ENCODE measurements around the gene TSPAN2. TPM values are rescaled to one million over a fixed set of nuclear protein-coding genes. Genes with fewer than 3 reads are reported as not detected.

TSPAN2 gene
- polyA plus RNA-seq, 1 of the 3 experiments (the other 2 are of a cell fraction), result 0.23 TPM

DNA sequence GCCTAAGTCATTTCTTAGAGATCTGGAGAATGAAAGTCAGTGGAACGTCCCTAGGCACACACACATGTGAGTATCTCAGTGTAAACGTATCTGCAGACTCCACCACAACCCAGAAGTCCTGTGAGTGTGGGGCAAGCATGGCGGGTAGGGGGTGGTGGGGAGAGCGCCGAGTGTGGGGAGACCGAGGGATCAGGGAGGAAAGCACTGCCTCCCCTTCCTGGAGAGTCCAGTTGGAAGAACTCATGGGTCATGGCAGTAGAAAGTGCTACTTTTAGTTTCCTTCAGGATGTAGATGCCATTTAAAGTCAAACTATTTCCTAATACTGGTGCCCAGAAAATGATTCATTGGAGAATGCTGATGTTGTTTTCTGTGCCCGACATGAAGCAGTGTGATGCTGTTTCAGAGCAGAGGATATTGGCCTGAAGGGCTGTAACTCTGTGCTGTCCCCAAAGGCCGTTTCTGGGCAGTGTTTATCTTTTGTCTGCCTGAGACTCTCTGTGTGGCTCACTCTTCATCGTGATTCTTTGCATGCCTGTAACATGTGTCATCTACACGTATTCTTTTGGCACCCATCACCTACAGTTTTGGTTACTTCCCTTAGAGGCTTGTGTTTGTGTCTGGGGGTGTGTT, 45.7 kb upstream of the TSPAN2 start (continued):
- TF ChIP-seq, protein P1, sequence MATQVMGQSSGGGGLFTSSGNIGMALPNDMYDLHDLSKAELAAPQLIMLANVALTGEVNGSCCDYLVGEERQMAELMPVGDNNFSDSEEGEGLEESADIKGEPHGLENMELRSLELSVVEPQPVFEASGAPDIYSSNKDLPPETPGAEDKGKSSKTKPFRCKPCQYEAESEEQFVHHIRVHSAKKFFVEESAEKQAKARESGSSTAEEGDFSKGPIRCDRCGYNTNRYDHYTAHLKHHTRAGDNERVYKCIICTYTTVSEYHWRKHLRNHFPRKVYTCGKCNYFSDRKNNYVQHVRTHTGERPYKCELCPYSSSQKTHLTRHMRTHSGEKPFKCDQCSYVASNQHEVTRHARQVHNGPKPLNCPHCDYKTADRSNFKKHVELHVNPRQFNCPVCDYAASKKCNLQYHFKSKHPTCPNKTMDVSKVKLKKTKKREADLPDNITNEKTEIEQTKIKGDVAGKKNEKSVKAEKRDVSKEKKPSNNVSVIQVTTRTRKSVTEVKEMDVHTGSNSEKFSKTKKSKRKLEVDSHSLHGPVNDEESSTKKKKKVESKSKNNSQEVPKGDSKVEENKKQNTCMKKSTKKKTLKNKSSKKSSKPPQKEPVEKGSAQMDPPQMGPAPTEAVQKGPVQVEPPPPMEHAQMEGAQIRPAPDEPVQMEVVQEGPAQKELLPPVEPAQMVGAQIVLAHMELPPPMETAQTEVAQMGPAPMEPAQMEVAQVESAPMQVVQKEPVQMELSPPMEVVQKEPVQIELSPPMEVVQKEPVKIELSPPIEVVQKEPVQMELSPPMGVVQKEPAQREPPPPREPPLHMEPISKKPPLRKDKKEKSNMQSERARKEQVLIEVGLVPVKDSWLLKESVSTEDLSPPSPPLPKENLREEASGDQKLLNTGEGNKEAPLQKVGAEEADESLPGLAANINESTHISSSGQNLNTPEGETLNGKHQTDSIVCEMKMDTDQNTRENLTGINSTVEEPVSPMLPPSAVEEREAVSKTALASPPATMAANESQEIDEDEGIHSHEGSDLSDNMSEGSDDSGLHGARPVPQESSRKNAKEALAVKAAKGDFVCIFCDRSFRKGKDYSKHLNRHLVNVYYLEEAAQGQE (IDR thresholded peaks at IDR 0.05; ENCODE audit: low read depth, low read length), result no peak
- TF ChIP-seq RXRA (IDR thresholded peaks at IDR 0.05; ENCODE audit: borderline replicate concordance, low read depth) (no peak), SMC3 (IDR thresholded peaks at IDR 0.05; ENCODE audit: low read depth, low read length) (no peak), FOSL2 (IDR thresholded peaks at IDR 0.05; ENCODE audit: borderline replicate concordance, low read depth) (peak; percentile 57), MXI1 (IDR thresholded peaks at IDR 0.05; ENCODE audit: low read depth, low read length) (no peak), NRF1 (IDR thresholded peaks at IDR 0.05; ENCODE audit: low read depth, low read length) (no peak), SIN3A (IDR thresholded peaks at IDR 0.05; ENCODE audit: borderline replicate concordance, low read depth, low read length) (no peak), JUND (IDR thresholded peaks at IDR 0.05) (peak; percentile 38; the same call in 1 of the 2 replicates), TCF12 (IDR thresholded peaks at IDR 0.05) (peak; percentile 40), FOXM1 (IDR thresholded peaks at IDR 0.05; ENCODE audit: low read depth) (no peak), TEAD4 (IDR thresholded peaks at IDR 0.05; ENCODE audit: borderline replicate concordance, insufficient read depth) (peak; percentile 68; the same call in 1 of the 2 replicates), GATA2 (CRISPR knock-in tag; IDR thresholded peaks at IDR 0.05) (no peak), ELF1 (IDR thresholded peaks at IDR 0.05) (no peak), FOXJ3 (CRISPR knock-in tag; IDR thresholded peaks at IDR 0.05) (no peak), MEF2A (IDR thresholded peaks at IDR 0.05; ENCODE audit: borderline replicate concordance, low read depth) (no peak), EZH2phosphoT487 (IDR thresholded peaks at IDR 0.05; ENCODE audit: borderline replicate concordance, low read depth) (no peak)
- TF ChIP-seq, protein P2, sequence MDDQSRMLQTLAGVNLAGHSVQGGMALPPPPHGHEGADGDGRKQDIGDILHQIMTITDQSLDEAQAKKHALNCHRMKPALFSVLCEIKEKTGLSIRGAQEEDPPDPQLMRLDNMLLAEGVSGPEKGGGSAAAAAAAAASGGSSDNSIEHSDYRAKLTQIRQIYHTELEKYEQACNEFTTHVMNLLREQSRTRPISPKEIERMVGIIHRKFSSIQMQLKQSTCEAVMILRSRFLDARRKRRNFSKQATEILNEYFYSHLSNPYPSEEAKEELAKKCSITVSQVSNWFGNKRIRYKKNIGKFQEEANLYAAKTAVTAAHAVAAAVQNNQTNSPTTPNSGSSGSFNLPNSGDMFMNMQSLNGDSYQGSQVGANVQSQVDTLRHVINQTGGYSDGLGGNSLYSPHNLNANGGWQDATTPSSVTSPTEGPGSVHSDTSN (IDR thresholded peaks at IDR 0.05), result peak; percentile 47; the same call in 1 of the 2 replicates
- TF ChIP-seq, protein P3, sequence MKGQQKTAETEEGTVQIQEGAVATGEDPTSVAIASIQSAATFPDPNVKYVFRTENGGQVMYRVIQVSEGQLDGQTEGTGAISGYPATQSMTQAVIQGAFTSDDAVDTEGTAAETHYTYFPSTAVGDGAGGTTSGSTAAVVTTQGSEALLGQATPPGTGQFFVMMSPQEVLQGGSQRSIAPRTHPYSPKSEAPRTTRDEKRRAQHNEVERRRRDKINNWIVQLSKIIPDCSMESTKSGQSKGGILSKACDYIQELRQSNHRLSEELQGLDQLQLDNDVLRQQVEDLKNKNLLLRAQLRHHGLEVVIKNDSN (IDR thresholded peaks at IDR 0.05; ENCODE audit: borderline replicate concordance, low read depth), result no peak
